ENCODE measurements around the gene TMEM121.

Gene TMEM121

DNA sequence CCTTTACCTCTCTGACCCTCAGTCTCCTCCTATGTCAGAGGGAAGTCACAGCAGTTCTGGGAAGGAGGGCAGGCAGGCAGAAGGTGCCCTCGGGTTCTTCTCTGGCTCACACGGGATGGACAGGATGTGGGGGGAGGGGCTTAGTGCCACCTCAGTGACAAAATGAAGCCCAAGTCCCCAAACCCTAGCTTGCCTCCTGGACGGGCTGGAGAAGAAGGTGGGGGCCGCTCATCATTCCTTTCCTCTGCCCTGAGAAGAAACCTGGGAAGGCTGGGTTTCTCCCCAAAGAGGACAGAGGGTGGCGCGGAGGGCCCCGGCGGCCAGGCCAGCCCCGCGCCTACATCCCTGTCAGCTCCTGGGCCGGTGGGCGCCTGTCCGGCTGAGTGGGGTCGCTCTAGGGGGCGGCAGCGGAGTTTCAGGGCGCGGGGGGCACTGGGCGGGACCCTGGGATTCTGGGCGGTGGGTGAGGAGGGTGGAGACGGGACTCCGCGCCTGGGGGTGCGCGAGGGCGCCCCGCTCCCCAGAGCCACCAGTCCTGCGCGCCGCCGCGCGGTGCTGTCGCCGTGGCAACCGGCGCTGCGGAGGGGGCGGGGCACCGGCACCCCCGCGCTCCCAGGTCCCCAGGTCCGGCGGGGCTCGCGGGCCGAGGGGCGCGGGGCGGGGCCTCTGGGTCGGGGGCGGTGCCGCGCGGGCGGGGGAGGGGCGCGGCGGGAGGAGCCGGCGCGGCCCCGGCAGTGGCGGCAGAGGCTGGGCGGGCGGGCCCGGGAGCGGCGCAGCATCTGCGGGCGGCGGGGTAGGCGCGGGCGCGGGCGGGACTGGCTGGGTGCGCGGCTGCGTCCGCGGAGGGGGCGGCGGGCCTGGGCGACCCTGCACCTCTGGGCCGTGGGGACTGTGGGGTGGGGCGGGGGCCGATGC lies at the start of gene TMEM121:
Gene TMEM121 (plus strand): TSS at position 723 of the 915 bp plus-strand sequence. CDS start 2,252 bp downstream, outside the sequence.
- no peak within 1 kb of the TSS for H3K27ac ChIP-seq
- DNase-seq (ENCODE audit: low read depth, low spot score) = no peak

DNA sequence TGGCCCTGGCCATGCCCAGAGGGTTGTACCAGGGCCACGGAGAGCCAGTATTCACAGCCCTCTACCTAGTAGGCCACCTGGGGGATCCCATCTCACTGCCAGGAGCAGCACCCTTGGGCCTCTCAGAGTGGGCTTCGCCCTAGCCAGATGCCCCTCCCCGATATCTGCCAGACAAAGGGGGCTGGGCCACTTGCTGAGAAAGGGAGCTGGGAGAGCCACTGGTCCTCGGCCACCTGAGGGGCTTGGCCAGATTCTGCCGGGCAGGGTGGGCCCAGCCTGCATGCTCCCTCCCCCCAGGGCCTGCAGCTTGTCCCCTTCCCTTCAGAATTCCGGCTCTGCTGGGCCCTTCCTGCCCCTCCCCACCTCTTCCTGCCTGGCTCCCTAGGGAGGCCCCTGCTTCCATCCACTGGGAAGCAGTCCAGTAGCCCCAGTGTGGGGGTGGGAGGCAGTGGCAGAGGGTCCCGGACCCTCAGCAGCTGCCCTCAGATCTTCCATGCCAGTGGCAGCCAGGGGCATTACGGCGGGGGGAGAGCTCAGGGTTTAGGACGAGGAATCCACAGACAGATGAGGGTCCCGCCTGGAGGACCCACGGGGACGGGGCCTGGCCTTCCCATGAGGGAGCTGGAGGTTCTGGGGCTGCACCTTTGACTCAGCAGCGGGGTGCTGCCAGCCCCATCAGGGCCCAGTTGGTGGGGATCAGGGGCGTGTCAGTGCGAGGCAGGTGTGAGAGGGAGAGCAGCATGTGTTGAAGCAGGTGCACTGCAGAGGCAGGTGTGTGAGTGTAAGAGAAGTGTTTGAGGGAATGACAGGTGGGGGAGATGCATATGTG lies 49.3 kb upstream of the TMEM121 start:
- no peak for DNase-seq (ENCODE audit: low read depth, low spot score)
- no peak overlapping the region for H3K27ac ChIP-seq

DNA sequence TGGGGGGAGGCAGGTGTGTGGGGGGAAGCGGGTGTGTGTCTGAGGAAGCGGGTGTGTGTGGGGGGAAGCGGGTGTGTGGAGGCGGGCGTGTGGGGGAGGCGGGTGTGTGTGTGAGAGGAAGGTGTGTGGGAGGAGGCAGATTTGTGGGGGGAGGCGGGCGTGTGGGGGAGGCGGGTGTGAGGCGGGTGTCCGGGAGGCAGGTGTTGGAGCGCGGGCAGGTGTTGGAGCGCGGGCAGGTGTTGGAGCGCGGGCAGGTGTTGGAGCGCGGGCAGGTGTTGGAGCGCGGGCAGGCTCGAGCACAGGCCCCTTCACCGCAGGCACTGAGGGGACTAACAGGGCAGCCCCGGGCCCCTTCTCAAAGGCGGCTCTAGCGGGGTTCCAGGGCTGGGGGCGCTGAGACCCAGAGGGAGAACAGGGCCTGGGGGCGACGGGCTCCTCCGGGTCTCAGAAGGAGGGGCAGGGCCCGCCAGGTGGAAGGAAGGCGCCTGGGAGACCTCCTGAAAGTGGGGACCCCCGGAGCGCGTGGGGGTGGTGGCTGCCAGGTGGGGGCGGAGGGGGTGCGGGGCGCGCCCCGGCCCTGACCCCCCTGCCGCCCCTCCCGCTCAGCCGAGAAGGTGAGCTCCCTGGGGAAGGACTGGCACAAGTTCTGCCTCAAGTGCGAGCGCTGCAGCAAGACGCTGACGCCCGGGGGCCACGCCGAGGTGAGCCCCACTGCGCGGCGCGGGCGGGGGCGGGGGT lies 48.6 kb upstream of the TMEM121 start:
- no peak overlapping the region for H3K27ac ChIP-seq
- no peak for DNase-seq (ENCODE audit: low read depth, low spot score)

DNA sequence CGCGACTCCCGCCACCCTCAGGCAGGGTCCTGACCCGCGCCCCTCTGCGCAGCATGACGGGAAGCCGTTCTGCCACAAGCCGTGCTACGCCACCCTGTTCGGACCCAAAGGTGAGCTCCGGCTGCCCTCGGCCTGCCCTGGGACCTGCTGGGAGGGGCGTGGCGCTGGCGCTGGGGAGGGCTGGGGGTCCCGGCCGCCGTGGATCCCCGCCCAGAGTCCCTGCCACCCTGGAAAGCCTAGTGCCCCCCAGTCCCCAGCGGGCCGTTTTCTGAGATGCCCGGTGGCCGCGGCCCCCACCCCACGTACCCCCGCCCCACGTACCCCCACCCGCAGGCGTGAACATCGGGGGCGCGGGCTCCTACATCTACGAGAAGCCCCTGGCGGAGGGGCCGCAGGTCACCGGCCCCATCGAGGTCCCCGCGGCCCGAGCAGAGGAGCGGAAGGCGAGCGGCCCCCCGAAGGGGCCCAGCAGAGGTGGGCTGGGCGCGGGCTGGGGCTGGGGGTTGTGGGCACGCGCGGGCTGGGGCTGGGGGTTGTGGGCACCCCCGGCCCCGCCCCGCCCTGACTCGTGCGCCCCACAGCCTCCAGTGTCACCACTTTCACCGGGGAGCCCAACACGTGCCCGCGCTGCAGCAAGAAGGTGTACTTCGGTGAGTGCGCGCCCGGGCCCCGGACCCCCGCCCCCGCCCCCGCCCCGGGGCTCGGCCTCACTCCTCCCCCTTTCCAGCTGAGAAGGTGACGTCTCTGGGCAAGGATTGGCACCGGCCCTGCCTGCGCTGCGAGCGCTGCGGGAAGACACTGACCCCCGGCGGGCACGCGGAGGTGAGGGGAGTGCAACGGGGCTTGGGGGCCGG lies 47.8 kb upstream of the TMEM121 start:
- DNase-seq (ENCODE audit: low read depth, low spot score) = no peak
- H3K27ac ChIP-seq = no peak overlapping the region

DNA sequence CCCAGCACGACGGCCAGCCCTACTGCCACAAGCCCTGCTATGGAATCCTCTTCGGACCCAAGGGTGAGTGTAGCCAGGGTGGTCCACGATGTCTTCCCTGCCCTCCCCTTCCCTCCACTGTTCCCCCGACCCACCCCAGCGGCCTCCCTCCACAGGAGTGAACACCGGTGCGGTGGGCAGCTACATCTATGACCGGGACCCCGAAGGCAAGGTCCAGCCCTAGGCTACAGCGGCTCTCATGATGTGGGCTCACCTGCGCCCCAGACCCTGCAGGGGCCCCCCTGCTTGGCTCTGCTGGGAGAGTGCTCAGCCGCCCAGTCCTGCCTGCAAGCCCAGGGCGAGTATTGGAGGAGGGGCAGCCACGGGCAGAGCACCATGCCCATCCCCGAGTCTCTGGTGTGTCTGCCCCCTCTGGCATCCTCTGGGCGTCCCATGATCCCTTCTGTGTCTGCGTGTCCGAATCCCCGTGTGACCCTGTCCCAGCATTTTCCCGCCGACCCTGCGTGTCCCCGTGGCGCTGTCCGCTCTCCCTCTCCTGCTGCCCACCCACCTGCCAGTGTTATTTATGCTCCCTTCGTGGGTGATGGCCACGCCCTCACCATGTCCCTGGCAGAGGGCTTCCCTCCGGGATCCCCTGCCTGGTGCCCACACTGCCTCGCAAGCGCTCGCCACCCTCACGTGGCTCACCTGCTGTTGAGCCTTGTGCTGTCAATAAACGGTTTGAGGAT lies 46.8 kb upstream of the TMEM121 start:
- no peak overlapping the region for H3K27ac ChIP-seq
- no peak for DNase-seq (ENCODE audit: low read depth, low spot score)

DNA sequence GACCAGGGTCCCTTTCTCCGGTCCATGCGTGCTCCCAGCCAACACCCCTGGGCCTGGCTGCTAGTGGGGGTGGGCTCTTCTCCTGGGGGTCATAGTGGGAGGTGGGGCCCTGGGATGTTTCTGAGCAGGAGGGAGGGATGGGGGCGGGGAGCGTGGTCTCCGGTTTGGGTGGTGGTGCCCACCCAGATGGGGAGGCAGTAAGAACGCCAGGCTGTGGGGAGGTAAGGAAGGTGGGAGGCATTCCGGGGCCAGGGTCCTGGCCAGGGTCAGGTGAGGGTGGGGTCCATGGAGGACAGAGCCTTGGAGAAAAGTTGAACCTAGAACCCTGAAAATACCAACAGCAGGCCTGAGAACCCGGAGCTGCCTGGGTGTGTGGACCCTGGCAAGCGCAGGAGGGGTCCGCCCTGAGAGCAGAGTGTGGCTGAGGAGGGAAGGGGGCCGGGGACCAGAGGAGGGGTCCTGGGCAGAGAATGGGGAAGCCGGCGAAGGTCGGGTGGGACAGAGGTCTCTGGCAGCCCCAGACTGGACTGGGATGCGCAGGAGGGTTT lies 46.1 kb upstream of the TMEM121 start:
- no peak overlapping the region for H3K27ac ChIP-seq
- no peak for DNase-seq (ENCODE audit: low read depth, low spot score)

DNA sequence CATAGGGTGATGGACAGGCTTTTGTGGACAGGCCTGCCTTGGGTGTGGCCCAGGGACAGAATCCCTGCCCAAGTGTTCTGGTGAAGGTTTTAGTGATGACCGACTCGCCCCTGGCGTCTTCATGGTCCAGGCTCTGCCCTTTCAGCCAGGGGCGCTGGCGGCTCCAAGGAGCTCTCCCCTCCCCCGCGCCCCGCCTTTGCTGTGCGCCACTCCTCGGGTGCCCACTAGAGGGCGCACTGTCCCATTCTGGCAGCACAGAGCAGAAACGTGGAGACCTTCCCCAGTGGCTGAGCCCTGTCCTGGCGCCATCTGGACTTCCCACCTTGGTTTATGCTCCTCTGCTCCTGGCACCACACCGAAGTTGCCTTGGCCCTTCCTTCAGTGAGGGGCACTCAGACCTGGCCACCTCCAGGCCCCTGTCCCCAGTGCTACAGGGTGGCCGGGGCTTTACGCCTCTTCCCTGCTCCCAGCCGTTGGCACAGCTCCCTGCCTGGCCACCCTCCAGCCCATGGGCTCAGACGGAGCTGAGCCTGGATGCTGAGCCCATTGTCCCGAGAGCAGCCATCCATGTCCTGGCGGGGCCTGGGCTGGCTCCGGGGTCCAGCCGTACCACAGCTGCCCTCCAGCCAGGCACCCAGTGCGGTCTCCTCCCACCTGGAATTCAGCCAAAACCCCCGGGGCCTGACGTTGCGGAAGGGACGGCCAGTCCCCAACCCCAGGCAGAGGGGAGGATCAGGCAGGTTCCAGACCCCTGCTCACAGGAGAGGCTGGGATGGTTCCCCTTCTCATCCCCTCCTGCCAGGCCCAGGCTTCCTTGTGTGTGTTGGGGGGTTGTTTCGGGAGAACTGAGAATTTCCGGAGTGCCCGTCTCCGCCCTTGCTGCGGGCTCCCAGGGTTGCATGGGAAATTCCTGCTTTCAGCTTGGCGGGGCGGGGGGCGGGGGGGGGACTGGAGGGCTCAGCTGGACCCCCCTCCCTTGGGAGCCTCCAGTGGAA lies 45.3 kb upstream of the TMEM121 start:
- peak overlapping the region; percentile 82 for H3K27ac ChIP-seq
- peak; percentile 34 for DNase-seq (ENCODE audit: low read depth, low spot score)

DNA sequence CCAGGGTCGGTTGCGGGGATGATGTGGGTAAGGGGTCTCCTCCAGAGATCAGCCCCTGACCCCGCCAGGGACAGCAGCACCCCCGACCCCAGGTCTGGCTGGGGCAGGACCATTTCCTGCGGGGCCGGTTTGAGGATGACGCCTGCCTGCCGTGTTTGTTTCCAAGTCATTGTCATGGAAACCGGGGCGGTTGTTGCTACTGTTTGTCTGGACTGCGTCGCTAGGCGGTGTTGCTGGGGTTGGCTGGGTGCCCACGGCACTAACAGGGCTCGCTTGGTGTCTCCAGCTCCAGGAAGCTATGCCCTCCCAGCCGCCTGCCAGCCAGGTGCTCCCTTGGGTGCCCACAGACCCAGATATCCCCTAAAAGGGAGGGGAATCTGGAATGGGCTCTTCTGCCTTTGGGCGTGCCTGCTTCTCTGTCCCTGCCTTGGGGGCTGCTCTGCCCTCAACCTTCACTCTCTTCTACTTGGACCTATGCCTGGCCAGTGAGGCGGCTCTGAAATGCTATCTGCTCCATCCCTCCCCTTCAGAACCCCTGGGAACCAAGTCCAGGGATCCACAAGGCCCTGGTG lies 44.4 kb upstream of the TMEM121 start:
- peak overlapping the region; percentile 82 for H3K27ac ChIP-seq
- peak; percentile 84 for DNase-seq (ENCODE audit: low read depth, low spot score)

DNA sequence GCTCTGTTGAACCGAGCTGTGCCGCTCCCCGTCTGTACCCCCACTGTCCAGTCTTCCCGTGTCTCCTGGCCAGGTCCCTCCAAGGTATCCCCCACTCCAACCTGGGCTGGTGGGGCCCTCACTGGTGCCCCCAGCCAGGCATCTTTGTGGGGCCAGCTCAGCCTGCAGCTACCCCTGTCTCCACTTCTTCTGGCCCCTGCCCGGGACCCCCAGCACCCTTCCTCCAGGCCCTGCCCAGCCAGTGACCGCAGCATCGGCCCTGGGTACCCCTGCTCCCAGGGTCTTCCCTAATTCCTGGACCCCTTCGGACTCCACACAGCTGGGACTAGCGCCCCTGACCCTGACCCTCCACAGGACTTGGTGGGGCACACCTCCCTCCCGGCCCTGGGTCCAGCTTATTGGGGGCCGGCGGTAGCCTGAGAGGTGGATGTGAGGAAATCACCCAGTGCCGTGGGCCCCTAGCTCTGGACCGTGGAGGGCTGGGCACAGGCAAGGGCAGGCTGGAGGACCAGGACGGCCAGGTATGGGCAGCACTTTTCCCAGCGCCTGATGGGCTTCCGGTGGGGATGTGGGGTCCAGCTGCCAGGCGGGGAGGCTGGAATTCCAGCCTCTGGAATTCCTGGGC lies 43.8 kb upstream of the TMEM121 start:
- H3K27ac ChIP-seq = peak overlapping the region; percentile 82
- no peak for DNase-seq (ENCODE audit: low read depth, low spot score)

DNA sequence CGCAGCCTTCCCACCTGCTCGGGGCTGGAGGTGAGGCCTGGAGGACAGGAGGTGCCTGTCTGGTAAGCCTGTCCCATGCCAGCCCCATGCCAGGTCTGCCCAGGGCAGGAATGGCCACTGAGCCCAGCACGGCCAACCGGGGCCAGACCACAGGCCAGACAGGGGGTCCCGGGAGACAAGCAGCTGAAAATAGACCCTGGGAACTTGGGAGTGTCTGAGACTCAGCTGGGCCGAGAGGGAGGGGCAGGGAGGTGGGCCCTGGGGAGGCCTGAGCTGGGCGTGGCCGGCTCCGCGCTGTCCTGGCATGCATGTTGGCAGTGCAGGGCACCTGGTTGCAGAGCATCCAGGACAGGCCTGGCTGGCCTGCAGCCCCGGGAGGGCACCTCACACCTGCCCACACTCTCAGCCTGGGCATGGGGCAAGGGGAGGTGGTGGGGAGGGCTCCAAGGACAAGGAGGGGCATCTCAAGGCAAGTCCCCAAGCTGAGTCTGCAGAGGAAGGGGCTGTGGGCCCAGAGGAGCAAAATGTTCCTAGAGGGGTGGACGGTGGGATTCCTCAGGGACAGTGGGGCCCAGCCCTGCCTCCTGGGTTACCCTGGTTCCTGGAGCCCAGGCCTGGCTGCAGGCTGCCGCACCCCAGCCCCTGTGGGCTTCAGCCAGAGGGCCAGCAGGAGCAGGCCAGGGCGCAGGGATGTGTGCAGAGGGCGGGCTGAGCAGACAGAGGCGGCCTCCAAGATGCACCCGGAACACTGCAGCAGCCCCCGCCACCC lies 42.9 kb upstream of the TMEM121 start:
- H3K27ac ChIP-seq = no peak overlapping the region
- no peak for DNase-seq (ENCODE audit: low read depth, low spot score)

DNA sequence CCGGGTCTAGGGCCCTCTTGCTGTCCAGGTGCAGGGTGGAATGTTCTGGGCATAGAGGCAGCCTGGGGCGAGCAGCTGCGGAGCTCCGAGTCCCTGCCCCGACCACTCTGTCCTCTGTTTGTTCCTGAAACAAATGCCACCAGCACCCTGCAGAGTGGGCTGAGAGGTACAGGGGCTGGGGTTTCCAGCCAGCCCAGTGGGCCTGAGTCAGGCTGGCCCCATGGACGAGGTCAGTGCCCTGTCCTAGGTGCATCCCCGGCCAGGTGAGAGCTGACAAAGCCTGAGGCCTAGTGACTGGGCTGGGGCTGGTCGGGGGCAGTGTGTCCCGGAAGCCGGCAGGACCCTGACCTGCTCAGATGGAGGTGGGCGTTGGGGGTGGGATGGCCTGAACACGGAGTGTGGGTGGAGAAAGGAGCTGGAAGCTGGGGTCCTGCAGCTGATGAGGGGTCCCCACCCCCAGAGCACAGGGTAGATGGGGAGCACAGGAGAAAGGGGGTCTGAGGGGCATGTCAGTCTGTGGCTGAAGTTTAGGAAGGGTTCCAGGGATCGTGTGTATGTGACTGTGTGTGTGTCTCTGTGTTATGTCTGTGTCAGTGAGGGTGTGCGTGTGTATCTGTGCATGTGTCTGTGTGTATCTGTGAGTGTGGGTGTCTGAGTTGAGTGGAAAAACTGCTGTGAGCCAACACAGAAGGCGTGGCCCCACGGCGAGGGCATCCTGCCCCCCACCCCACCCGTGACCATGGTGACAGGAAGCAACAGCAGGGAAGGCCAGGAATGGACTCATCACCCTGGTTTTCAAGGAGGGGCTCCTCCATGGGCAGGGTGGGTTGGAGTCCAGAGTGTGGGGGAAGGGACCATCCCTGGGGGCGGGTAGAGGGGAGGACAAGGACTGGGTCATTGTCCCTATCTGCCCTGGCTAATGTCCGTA lies 42.0 kb upstream of the TMEM121 start:
- no peak for DNase-seq (ENCODE audit: low read depth, low spot score)
- no peak overlapping the region for H3K27ac ChIP-seq

DNA sequence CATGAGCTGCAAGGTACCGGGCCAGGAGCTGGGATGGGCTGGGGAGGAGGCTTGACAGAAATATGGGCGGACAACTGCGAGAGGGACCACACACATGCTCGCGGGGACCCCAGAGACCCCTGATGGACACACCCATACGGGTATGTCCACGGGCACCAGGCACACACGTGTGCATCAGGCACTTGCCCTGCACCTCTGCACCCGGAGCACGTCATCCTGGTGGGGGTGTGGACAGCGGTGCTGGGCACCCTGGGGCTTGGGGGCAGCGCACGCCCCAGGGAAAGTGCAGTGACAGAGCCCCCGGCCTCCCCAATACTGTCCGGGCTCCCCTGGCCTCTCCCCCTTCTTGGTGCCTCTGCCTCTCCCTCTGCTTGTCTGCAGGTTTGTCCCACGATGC lies 41.4 kb upstream of the TMEM121 start:
- DNase-seq (ENCODE audit: low read depth, low spot score) = no peak
- H3K27ac ChIP-seq = no peak overlapping the region

DNA sequence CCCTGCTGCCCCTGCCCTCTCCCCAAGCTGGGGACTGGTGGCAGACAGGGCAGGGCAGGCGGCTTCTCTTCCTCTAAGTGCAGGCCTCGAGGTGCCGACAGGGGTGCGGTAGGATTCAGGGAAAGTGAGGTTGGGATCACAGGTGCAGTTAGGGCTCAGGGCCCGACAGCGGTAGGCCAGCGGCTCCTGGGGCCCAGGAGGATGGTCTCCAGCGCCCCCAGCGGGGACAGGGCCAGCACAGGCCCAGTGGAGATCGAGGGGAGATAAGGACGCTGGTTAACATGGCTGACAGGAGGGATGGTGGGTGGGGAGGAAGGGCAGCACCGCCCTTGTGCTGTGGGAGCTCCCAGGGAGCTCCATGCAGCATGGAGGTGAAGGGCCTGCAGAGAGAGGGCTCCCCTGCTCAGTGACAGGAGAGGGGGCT lies 40.6 kb upstream of the TMEM121 start:
- H3K27ac ChIP-seq = no peak overlapping the region
- DNase-seq (ENCODE audit: low read depth, low spot score) = no peak

DNA sequence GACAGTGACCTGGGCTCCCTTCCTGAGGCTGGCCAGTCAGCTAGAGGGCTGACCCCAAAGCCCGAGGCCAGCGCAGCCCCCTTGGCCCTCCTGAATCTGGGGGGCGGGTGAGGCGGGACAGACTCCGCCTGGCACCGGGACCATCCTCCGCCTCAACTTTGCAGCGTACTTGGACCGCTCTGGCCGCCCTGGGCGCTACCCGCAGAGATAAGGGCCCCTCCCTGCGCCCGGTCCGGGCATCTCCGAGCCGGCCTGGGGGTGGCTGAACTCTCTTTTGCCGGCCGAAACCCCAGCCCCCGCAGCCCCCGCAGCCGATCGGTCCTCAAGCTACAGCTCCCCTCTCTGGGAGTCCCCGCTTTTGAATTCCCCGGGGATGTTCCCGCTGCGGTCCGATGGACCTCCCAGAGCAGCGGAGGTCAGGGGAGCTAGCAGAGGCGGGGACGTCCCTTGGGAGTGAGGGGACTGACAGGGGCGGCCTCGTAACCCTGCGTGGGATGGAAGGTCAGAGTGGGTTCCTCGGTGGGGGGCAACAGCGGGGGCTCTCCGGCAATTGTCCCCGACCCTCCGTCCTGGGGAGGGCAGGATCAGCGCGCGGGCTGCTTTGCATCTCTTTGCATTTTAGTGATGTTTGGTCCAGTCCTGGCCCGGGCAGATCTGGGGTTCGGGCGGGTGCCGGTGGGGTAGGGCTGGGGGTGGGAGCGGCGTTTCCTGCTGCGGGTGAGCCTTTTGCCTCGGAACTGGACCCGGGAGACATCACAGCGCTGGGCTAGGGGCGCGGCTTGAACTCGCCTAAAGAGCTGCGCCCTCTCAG lies 40.0 kb upstream of the TMEM121 start, which contains the start of gene CRIP1:
Gene CRIP1 (plus strand): TSS at position 724 of the 811 bp plus-strand sequence. CDS start 374 bp downstream, outside the sequence.
- DNase-seq (ENCODE audit: low read depth, low spot score) = no peak
- no peak within 1 kb of the TSS for H3K27ac ChIP-seq

All from epithelial cell of prostate (primary cell).